GM19438 (cell line): ENCODE data around the gene TMEM42.

ENCODE experiments used
- ATAC-seq: cut with Tn5 transposase; IDR thresholded peaks from one replicate; pipeline ENCODE4 v1.9.1; 2021; ENCODE audit warnings: low read depth; ENCODE audit not compliant: unreplicated experiment

TMEM42 gene

GRCh38 chr3:44906997-44907396 is 45.3 kb downstream of the TMEM42 start:
- no peak for ATAC-seq

GRCh38 chr3:44907612-44908011 is 45.9 kb downstream of the TMEM42 start:
- no peak for ATAC-seq

- no peak for ATAC-seq
Measured at GRCh38 chr3:44909063-44909462, 47.4 kb downstream of the TMEM42 start.

DNA sequence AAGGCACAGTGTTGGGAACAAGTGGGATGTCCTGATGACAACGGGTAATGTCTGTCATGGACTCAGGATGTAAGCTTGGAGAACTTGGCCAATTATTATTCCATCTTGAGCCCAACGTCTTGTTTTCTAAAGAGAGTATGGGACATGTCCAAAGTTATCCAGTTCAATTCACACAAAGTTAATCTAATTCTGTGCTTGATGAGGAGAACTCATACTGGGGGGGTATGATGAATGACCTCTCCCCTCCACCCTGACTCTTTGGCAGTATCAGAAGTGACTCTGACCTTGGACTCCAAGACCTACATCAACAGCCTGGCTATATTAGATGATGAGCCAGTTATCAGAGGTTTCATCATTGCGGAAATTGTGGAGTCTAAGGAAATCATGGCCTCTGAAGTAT is 49.0 kb downstream of the TMEM42 start:
- ATAC-seq: no peak

GRCh38 chr3:44913868-44914468 is 52.3 kb downstream of the TMEM42 start:
- ATAC-seq: no peak

DNA sequence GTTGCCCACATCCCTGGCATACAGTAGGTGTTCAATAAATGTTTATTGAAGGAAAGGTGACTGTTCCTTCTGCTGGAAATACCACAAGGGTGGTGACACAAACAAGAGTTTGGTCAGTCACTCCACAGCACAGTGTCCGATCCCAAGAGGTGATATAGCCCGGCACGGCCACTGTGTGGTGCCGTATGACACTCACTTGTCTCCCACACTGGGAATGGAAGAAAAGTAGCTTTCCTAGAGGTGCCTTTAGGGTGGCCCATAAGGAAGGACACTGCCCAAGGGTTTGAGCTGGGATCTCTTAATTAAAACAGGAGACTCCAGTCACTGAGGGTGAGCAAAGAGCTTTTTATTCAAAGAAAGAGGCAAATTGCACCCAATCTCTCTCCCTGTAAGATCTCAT is 53.2 kb downstream of the TMEM42 start:
- ATAC-seq: no peak
